H1 (cell line): ENCODE results near the gene CRNKL1. TPM values are rescaled to one million over a fixed set of nuclear protein-coding genes. Genes with fewer than 3 reads are reported as not detected.
A peak's percentile ranks its signal among the peaks of the same experiment; 100 is the strongest.

Experiments used
- ASH2L ChIP-seq: fragments of 200-600, 300-600 bp; sonication (generic); IDR thresholded peaks from one replicate; pipeline ENCODE4 v1.7.1; 2017; ENCODE audit warnings: low read length
- BRCA1 ChIP-seq: IDR thresholded peaks from 2 replicates; pipeline ENCODE4 v1.6.1; 2012; ENCODE audit warnings: low read depth, low read length, improper control_type of control experiment
- CBX8 ChIP-seq: fragments of 300-800, 300-1000 bp; sonication (generic); IDR thresholded peaks from 2 replicates; pipeline ENCODE4 v1.7.1; 2016; ENCODE audit warnings: low read depth, low read length, borderline replicate concordance
- CTBP2 ChIP-seq: IDR thresholded peaks from 2 replicates; pipeline ENCODE4 v1.7.0; 2011; ENCODE audit warnings: borderline replicate concordance, mild to moderate bottlenecking, moderate library complexity, mixed read lengths, low read length; ENCODE audit not compliant: insufficient read depth, insufficient read length
- EP300 ChIP-seq, 2 experiments: IDR thresholded peaks; 1 replicate in 1 of 2; 2 replicates in 1 of 2; pipeline ENCODE4 v1.6.1; 2011 to 2012; ENCODE audit warnings: low read depth in 2 of 2, low read length in 2 of 2, mild to moderate bottlenecking in 2 of 2, borderline replicate concordance in 1 of 2, inconsistent platforms in 1 of 2, moderate library complexity in 1 of 2
- EZH2 ChIP-seq: fragments of 200-600 bp; sonication (generic); IDR thresholded peaks from 2 replicates; pipeline ENCODE4 v1.7.1; 2012; ENCODE audit warnings: low read depth, mild to moderate bottlenecking, moderate library complexity, low read length, inconsistent platforms; ENCODE audit not compliant: severe bottlenecking
- FOSL1 ChIP-seq: IDR thresholded peaks from 2 replicates; pipeline ENCODE4 v1.6.1; 2011; ENCODE audit warnings: mild to moderate bottlenecking, low read depth, low read length, moderate library complexity; ENCODE audit not compliant: insufficient read depth
- GTF2F1 ChIP-seq: IDR thresholded peaks from 2 replicates; pipeline ENCODE4 v1.6.1; 2012; ENCODE audit warnings: low read depth, low read length, improper control_type of control experiment, borderline replicate concordance
- JUND ChIP-seq: IDR thresholded peaks from 2 replicates; pipeline ENCODE4 v1.6.1; 2011; ENCODE audit warnings: mild to moderate bottlenecking, improper control_type of control experiment, low read length
- KDM5A ChIP-seq: fragments of 200-600 bp; IDR thresholded peaks from 2 replicates; pipeline ENCODE4 v1.7.1; 2012; ENCODE audit warnings: mild to moderate bottlenecking, low read length, inconsistent platforms, mixed read lengths
- NRF1 ChIP-seq: IDR thresholded peaks from 2 replicates; pipeline ENCODE4 v1.6.1; 2011; ENCODE audit warnings: mild to moderate bottlenecking, low read depth, low read length, improper control_type of control experiment
- POU5F1 ChIP-seq: IDR thresholded peaks from 2 replicates; pipeline ENCODE4 v1.6.1; 2011; ENCODE audit warnings: low read depth, mild to moderate bottlenecking, low read length, moderate library complexity
- RBBP5 ChIP-seq: IDR thresholded peaks from 2 replicates; pipeline ENCODE4 v1.7.1; 2012; ENCODE audit warnings: low read depth, mild to moderate bottlenecking, inconsistent platforms, low read length, moderate library complexity, borderline replicate concordance
- RFX5 ChIP-seq: IDR thresholded peaks from 2 replicates; pipeline ENCODE4 v1.6.1; 2011; ENCODE audit warnings: low read depth, low read length, improper control_type of control experiment, borderline replicate concordance
- RNF2 ChIP-seq: fragments of 200-900, 300-1000 bp; sonication (generic); IDR thresholded peaks from 2 replicates; pipeline ENCODE4 v1.7.1; 2016; ENCODE audit warnings: borderline replicate concordance, low read depth, mild to moderate bottlenecking, antibody characterized with exemption, low read length; ENCODE audit not compliant: poor library complexity, severe bottlenecking; ENCODE audit errors: missing control alignments
- SIRT6 ChIP-seq: IDR thresholded peaks from one replicate; pipeline ENCODE4 v1.7.1; 2012; ENCODE audit warnings: low read length, inconsistent platforms
- SP2 ChIP-seq: IDR thresholded peaks from 2 replicates; pipeline ENCODE4 v1.6.1; 2012; ENCODE audit warnings: mild to moderate bottlenecking, low read length, inconsistent platforms
- SP4 ChIP-seq: IDR thresholded peaks from 2 replicates; pipeline ENCODE4 v1.6.1; 2012; ENCODE audit warnings: low read length, inconsistent platforms
- SRF ChIP-seq: IDR thresholded peaks from 2 replicates; pipeline ENCODE4 v1.6.1; 2011; ENCODE audit warnings: mild to moderate bottlenecking, low read depth, low read length, moderate library complexity
- SUZ12 ChIP-seq: fragments of 200-600 bp; sonication (generic); IDR thresholded peaks from 2 replicates; pipeline ENCODE4 v1.6.1; 2012; ENCODE audit warnings: mild to moderate bottlenecking, inconsistent platforms, low read length, moderate library complexity, mixed read lengths
- TAF1 ChIP-seq: IDR thresholded peaks from 2 replicates; pipeline ENCODE4 v1.6.1; 2011; ENCODE audit warnings: mild to moderate bottlenecking, low read depth, low read length
- TBP ChIP-seq: IDR thresholded peaks from 2 replicates; pipeline ENCODE4 v1.6.1; 2011; ENCODE audit warnings: low read depth, low read length, improper control_type of control experiment
- YY1 ChIP-seq: IDR thresholded peaks from 2 replicates; pipeline ENCODE4 v1.6.1; 2011; ENCODE audit warnings: low read depth, mild to moderate bottlenecking, low read length
- polyA plus RNA-seq, 7 experiments: library from polyadenylated mRNA; depleted of rRNA in 3 of 7; stranded (reverse) in 5 of 7; unstranded in 2 of 7; fragments of >200 nt in 5 of 7; fragments of 200-250 nt in 2 of 7; gene quantifications; 1 replicate in 5 of 7; 2 replicates in 1 of 7; 4 replicates in 1 of 7; pipeline versions ENCODE4 v1.2.1 to v1.2.3, GENCODE V29; 2011 to 2013; ENCODE audit warnings: missing spikeins in 2 of 7, mixed read lengths in 2 of 7
- total RNA-seq: library from RNA; stranded (reverse); fragmentation: NEBNext Ultra II Directional; extraction: Animal tissue kit (Norgen Biotek cat#: 25700); gene quantifications from 2 replicates; pipeline ENCODE4 v1.2.1, GENCODE V29; 2021

Gene CRNKL1
- total and polyA plus RNA-seq, 2 of the 8 experiments (the other 6 are each of a cell fraction or from before 2014, with no cell fraction given) = 4.0 to 26.5 TPM

- TF ChIP-seq SUZ12 = no peak
- TF ChIP-seq RNF2 = no peak
- peak; percentile 72; the same call in 1 of the 2 replicates for TF ChIP-seq TAF1
- TF ChIP-seq SP4 = no peak
- 0 out of 2 replicates have a peak, but pooled peaks have one; percentile 15 for TF ChIP-seq BRCA1
- TF ChIP-seq KDM5A = peak; percentile 57; the same call in 1 of the 2 replicates
- no peak for TF ChIP-seq CBX8
- 0 out of 2 replicates have a peak, but pooled peaks have one; percentile 26 for TF ChIP-seq RBBP5
- peak; percentile 43; the same call in 1 of the 2 replicates for TF ChIP-seq SRF
- TF ChIP-seq SIRT6 = no peak
- no peak for TF ChIP-seq EZH2
- no peak for TF ChIP-seq EP300 (IDR thresholded peaks at IDR 0.05; ENCODE audit: borderline replicate concordance in 1 of 2, low read depth in 2 of 2, low read length in 2 of 2)
- peak; percentile 26; the same call in 1 of the 2 replicates for TF ChIP-seq JUND
- TF ChIP-seq CTBP2 = no peak
- no peak for TF ChIP-seq YY1
- TF ChIP-seq FOSL1 = no peak
- TF ChIP-seq TBP = peak; percentile 65; the same call in 1 of the 2 replicates
- TF ChIP-seq RFX5 = no peak
- TF ChIP-seq NRF1 = no peak
- TF ChIP-seq ASH2L = peak; percentile 97
- no peak for TF ChIP-seq POU5F1
- no peak for TF ChIP-seq SP2
- TF ChIP-seq GTF2F1 = no peak
These were observed 35.0 kb downstream of the CRNKL1 start, which contains the start of gene NAA20 (continued) for GRCh38 chr20:20017001-20017843.
